Cardiac fibroblast (primary cell): Measurements from ENCODE around the gene PAEP.

Experiments used
- DNase-seq, 2 donors: peaks; one replicate each; pipeline versions ENCODE4 v3.0.0 to v3.0.0-alpha.2; 2010; ENCODE audit warnings: low read depth in 2 of 2
- H3K4me3 ChIP-seq, 2 donors: replicated peaks in 1 of 2; 1 replicate in 1 of 2; 2 replicates in 1 of 2; pipeline ENCODE4 v1.5.1; 2011; ENCODE audit warnings: low read depth in 2 of 2, low read length in 2 of 2, mild to moderate bottlenecking in 2 of 2, moderate library complexity in 1 of 2
- TF ChIP-seq, protein P1 (sequence below): IDR thresholded peaks from one replicate; pipeline ENCODE4 v1.5.1; 2011; ENCODE audit warnings: low read depth, mild to moderate bottlenecking, low read length, inconsistent platforms

Gene PAEP

GRCh38 chr9:135611142-135611874 lies 49.8 kb downstream of the PAEP start:
- no peak overlapping the region for H3K4me3 ChIP-seq
- no peak for DNase-seq
- TF ChIP-seq, protein P1, sequence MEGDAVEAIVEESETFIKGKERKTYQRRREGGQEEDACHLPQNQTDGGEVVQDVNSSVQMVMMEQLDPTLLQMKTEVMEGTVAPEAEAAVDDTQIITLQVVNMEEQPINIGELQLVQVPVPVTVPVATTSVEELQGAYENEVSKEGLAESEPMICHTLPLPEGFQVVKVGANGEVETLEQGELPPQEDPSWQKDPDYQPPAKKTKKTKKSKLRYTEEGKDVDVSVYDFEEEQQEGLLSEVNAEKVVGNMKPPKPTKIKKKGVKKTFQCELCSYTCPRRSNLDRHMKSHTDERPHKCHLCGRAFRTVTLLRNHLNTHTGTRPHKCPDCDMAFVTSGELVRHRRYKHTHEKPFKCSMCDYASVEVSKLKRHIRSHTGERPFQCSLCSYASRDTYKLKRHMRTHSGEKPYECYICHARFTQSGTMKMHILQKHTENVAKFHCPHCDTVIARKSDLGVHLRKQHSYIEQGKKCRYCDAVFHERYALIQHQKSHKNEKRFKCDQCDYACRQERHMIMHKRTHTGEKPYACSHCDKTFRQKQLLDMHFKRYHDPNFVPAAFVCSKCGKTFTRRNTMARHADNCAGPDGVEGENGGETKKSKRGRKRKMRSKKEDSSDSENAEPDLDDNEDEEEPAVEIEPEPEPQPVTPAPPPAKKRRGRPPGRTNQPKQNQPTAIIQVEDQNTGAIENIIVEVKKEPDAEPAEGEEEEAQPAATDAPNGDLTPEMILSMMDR: no peak

DNA sequence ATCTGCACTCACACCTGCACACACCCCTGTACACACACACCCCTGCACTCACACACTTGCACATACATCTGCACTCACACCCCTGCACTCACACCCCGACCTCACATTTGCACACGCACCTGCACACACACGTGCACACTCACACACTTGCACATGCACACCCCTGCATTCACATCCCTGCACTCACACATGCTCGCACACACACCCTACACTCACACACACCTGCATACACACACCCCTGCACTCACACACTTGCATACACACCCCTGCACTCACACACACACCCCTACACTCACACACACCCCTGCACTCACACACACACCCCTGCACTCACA lies 50.3 kb downstream of the PAEP start:
- H3K4me3 ChIP-seq: no peak overlapping the region
- no peak for DNase-seq
- TF ChIP-seq, protein P1: no peak

GRCh38 chr9:135612437-135612836 lies 50.9 kb downstream of the PAEP start:
- H3K4me3 ChIP-seq: no peak overlapping the region
- TF ChIP-seq, protein P1: no peak
- DNase-seq: no peak

GRCh38 chr9:135612981-135613910 lies 51.7 kb downstream of the PAEP start:
- TF ChIP-seq, protein P1: no peak
- H3K4me3 ChIP-seq: no peak overlapping the region
- no peak for DNase-seq

GRCh38 chr9:135613946-135614805 lies 52.6 kb downstream of the PAEP start:
- TF ChIP-seq, protein P1: no peak
- DNase-seq: no peak
- H3K4me3 ChIP-seq: no peak overlapping the region

- no peak overlapping the region for H3K4me3 ChIP-seq
- TF ChIP-seq, protein P1: no peak
- no peak for DNase-seq
Observed at GRCh38 chr9:135614821-135615665, 53.5 kb downstream of the PAEP start.
